Right atrium auricular region (tissue), 2 donors: Measurements from ENCODE around the gene C3orf38. TPM values are rescaled to one million over a fixed set of nuclear protein-coding genes. Genes with fewer than 3 reads are reported as not detected.
A peak's percentile ranks its signal among the peaks of the same experiment; 100 is the strongest.
"Not testable (repeated sequence)": the region's sequence is repeated elsewhere in the genome, so short reads cannot be mapped to it uniquely, and the experiment has no call there.

Experiments
- DNase-seq: peaks from one replicate; pipeline ENCODE4 v3.0.0-alpha.2; 2019; ENCODE audit warnings: low spot score
- H3K27ac ChIP-seq, 2 donors: fragments of 200-600 bp; sonication (generic); 1 replicate in 1 of 2; 2 replicates in 1 of 2; pipeline ENCODE4 v1.5.1; 2016 to 2019
- H3K27me3 ChIP-seq, 2 donors: fragments of 200-600 bp; sonication (generic); one replicate each; pipeline versions ENCODE4 v1.5.1 to v1.6.0; 2017 to 2019
- H3K36me3 ChIP-seq: fragments of 200-600 bp; sonication (generic); one replicate; pipeline ENCODE4 v1.5.1; 2016
- H3K4me1 ChIP-seq, 2 donors: fragments of 200-600 bp; sonication (generic); one replicate each; pipeline versions ENCODE4 v1.5.1 to v1.6.0; 2017 to 2019
- H3K4me3 ChIP-seq, 2 donors: fragments of 200-600 bp; sonication (generic); 1 replicate in 1 of 2; 2 replicates in 1 of 2; pipeline ENCODE4 v1.5.1; 2017 to 2019; ENCODE audit warnings: mild to moderate bottlenecking in 1 of 2, moderate library complexity in 1 of 2
- H3K9me3 ChIP-seq, 2 donors: fragments of 200-600 bp; sonication (generic); one replicate each; pipeline ENCODE4 v1.5.1; 2019
- total RNA-seq, 2 donors: library from RNA; depleted of rRNA; stranded (reverse); fragments of >200 nt; gene quantifications; one replicate each; pipeline ENCODE4 v1.1.0, GENCODE V29; 2016
- TF ChIP-seq, protein P1 (sequence below), 2 donors: fragments of 200-600 bp; sonication (generic); IDR thresholded peaks; one replicate each; pipeline ENCODE4 v1.5.1; 2019; ENCODE audit warnings: antibody characterized with exemption in 2 of 2

The C3orf38 gene
- total RNA-seq, 2 donors from 2014 or later: 12.0 to 12.5 TPM

GRCh38 chr3:88166419-88166971, 16.7 kb downstream of the C3orf38 start:
- H3K4me3 ChIP-seq: no peak overlapping the region
- no peaks in the 10 kb centered on the region for H3K27me3 ChIP-seq
- no peak overlapping the region for H3K27ac ChIP-seq
- no peaks in the 10 kb centered on the region for H3K4me1 ChIP-seq
- TF ChIP-seq, protein P1, sequence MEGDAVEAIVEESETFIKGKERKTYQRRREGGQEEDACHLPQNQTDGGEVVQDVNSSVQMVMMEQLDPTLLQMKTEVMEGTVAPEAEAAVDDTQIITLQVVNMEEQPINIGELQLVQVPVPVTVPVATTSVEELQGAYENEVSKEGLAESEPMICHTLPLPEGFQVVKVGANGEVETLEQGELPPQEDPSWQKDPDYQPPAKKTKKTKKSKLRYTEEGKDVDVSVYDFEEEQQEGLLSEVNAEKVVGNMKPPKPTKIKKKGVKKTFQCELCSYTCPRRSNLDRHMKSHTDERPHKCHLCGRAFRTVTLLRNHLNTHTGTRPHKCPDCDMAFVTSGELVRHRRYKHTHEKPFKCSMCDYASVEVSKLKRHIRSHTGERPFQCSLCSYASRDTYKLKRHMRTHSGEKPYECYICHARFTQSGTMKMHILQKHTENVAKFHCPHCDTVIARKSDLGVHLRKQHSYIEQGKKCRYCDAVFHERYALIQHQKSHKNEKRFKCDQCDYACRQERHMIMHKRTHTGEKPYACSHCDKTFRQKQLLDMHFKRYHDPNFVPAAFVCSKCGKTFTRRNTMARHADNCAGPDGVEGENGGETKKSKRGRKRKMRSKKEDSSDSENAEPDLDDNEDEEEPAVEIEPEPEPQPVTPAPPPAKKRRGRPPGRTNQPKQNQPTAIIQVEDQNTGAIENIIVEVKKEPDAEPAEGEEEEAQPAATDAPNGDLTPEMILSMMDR (IDR thresholded peaks at IDR 0.05): no peak
- no peak for DNase-seq
- H3K9me3 ChIP-seq: no peaks in the 10 kb centered on the region
- peaks cover 9% of the 10 kb centered on the region for H3K36me3 ChIP-seq

DNA sequence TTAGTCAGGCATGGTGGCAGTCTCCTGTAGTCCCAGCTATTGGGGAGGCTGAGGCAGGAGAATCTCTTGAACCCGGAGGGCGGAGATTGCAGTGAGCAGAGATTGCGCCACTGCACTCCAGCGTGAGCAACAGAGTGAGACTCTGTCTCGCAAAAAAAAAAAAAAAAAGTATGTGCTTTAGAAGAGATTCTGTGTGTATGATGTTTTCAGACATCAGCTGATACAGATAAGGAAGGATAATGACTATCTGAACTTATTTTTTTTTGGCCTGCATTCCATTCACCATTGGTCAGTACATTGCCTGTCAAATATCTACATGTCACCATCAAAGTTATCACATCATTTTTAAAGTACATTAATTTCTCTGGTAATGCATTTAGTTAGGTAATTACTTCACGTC, 17.4 kb downstream of the C3orf38 start:
- Histone ChIP-seq H3K27ac (no peak overlapping the region), H3K27me3 (no peaks in the 10 kb centered on the region), H3K36me3 (peaks cover 9% of the 10 kb centered on the region), H3K4me3 (no peak overlapping the region), H3K4me1 (no peaks in the 10 kb centered on the region), H3K9me3 (no peaks in the 10 kb centered on the region)
- TF ChIP-seq, protein P1 (IDR thresholded peaks at IDR 0.05): no peak
- DNase-seq: no peak

DNA sequence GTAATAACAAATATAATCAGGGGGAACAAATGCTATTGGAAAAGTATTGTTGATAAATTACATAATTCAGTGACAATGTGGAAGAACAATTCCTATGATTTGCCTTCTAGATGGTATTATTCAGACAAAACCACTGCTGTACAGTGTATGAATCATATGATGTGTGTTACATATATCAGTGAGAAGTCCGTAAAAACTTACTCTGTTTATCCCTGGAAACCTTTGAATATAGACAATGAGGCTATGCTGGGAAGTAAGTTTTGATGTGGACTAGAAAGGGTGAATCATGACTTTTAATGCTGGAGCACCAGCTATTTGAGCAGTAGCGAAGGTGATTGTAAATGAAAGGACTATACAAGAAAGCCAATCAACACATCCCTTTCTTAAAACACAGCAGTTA, 17.9 kb downstream of the C3orf38 start:
- Histone ChIP-seq H3K9me3 (no peaks in the 10 kb centered on the region), H3K4me1 (no peaks in the 10 kb centered on the region), H3K36me3 (peaks cover 4% of the 10 kb centered on the region), H3K27me3 (no peaks in the 10 kb centered on the region), H3K4me3 (no peak overlapping the region), H3K27ac (no peak overlapping the region)
- DNase-seq: no peak
- TF ChIP-seq, protein P1 (IDR thresholded peaks at IDR 0.05): no peak

DNA sequence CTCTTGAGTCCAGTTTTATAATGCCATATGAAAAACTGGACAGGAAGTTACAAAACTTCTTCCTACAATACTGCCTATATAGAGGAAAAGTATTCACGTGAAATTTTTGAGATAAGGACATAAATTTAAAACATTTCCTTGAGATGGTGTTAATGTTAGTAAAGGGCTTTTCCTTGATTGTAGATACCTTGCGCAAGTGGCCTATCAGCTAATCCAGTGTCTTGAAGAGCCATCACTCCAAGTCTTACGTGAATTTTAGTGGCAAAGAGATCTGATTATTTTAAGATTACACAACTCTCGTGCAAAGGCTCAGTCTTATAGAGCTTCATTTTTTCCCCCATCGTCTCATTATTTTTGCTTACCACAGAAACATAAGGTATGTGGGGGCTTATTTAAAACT, 18.4 kb downstream of the C3orf38 start:
- Histone ChIP-seq H3K9me3 (no peaks in the 10 kb centered on the region), H3K27me3 (no peaks in the 10 kb centered on the region), H3K4me1 (no peaks in the 10 kb centered on the region), H3K27ac (no peak overlapping the region), H3K36me3 (no peaks in the 10 kb centered on the region), H3K4me3 (no peak overlapping the region)
- TF ChIP-seq, protein P1 (IDR thresholded peaks at IDR 0.05): no peak
- no peak for DNase-seq

DNA sequence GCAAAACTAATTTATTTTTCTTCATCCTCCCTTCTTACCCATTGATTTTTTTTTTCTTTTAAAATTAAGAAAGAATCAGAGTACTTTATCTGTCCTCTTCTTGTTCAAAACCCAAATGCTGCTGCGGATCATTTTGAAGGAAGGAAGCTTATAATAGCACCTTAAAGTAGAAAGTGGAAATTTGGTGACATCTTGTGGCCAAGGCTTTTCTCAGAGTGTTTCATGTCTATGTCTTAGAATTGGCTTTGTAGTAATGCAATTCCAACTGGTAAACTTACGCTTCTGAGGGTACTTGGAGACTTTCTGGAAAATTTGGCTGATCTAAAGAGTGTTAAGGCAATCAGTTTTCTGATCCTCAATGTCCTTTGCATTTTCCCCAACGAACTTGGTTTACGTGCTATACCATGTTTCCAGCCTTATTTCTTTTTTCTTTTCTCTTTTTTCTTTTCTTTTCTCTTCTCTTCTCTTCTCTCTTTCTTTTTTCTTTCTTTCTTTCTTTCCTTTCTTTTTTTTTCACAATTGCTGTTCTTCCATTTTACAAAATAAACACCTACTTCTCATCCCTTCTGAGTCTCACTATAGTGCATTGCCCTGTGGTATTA, 30.7 kb downstream of the C3orf38 start:
- Histone ChIP-seq H3K9me3 (no peaks in the 10 kb centered on the region), H3K36me3 (no peaks in the 10 kb centered on the region), H3K4me3 (no peak overlapping the region), H3K27ac (no peak overlapping the region), H3K4me1 (no peaks in the 10 kb centered on the region), H3K27me3 (no peaks in the 10 kb centered on the region)
- TF ChIP-seq, protein P1 (IDR thresholded peaks at IDR 0.05): peak in 1 of 2 donors; percentile 40
- no peak for DNase-seq

DNA sequence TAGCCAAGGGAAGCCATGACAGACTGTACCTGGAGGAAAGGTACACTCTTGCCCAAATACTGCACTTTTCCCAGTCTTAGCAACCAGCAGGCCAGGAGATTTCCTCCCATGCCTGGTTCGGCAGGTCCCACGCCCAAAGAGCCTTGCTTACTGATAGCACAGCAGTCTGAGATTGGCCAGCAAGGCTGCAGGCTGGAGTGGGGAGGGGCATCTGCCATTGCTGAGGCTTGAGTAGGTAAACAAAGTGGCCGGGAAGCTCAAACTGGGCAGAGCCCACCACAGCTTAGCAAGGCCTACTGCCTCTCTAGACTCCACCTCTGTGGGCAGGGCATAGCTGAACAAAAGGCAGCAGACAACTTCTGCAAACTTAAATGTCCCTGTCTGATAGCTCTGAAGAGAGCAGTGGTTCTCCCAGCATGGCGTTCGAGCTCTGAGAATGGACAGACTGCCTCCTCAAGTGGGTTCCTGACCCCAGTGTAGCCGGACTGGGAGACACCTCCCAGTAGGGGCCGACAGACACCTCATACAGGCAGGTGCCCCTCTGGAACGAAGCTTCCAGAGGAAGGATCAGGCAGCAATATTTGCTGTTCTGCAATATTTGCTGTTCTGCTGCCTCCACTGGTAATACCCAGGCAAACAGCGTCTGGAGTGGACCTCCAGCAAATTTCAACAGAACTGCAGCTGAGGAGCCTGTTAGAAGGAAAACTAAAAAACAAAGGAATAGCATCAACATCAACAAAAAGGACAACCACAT, 32.6 kb downstream of the C3orf38 start:
- not testable (repeated sequence) for H3K27ac ChIP-seq, DNase-seq, H3K4me3 ChIP-seq, H3K36me3 ChIP-seq, H3K9me3 ChIP-seq, H3K27me3 ChIP-seq, H3K4me1 ChIP-seq
